GM19193 (cell line): Measurements from ENCODE around the gene PRMT6.

Experiments
- POLR2A ChIP-seq: IDR thresholded peaks from 4 replicates; pipeline ENCODE4 v1.6.1; 2011; ENCODE audit not compliant: insufficient read depth, insufficient read length; ENCODE audit errors: extremely low read depth

The PRMT6 gene

DNA sequence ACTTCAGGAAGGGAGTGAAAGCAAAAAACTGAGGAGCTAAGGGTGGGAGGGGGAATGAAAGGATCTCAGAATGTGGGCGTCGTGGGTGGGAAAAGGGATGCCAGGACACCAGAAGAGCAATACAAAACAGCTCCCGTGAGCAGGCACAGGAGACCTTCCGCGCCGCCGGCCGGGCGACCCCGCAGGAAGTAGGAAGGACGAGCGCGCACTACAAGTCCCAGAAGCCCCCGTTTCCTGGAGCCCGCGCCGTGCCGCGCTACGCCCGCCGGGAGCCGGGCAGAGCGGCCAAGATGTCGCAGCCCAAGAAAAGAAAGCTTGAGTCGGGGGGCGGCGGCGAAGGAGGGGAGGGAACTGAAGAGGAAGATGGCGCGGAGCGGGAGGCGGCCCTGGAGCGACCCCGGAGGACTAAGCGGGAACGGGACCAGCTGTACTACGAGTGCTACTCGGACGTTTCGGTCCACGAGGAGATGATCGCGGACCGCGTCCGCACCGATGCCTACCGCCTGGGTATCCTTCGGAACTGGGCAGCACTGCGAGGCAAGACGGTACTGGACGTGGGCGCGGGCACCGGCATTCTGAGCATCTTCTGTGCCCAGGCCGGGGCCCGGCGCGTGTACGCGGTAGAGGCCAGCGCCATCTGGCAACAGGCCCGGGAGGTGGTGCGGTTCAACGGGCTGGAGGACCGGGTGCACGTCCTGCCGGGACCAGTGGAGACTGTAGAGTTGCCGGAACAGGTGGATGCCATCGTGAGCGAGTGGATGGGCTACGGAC is at the start of gene PRMT6:
TSS of gene PRMT6 (plus strand) at position 249 of the 771 bp plus-strand sequence. CDS start at position 291, 42 bp downstream.
- TF ChIP-seq POLR2A: peak; percentile 77

GRCh38 chr1:107009281-107009680 is 47.2 kb upstream of the PRMT6 start:
- TF ChIP-seq POLR2A: no peak

DNA sequence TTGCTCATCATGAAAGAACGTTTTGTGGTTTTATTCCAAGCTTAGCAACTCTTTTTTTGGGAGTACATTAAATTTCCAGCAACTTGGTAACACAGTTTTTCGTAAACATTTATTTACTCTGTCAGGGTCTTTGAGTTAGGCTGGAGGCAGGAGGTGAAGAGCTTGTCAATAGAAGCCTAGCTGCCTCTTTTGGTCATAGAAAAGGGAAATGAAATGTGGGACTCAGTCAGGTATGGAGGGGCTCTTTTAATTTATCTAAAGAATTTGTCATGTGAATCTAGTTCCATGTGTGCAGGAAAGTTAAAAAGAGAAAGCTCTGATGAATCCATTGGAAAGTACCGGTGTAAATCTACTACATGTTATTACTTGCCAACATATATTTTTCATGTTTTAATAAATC is 45.9 kb upstream of the PRMT6 start:
- no peak for TF ChIP-seq POLR2A

DNA sequence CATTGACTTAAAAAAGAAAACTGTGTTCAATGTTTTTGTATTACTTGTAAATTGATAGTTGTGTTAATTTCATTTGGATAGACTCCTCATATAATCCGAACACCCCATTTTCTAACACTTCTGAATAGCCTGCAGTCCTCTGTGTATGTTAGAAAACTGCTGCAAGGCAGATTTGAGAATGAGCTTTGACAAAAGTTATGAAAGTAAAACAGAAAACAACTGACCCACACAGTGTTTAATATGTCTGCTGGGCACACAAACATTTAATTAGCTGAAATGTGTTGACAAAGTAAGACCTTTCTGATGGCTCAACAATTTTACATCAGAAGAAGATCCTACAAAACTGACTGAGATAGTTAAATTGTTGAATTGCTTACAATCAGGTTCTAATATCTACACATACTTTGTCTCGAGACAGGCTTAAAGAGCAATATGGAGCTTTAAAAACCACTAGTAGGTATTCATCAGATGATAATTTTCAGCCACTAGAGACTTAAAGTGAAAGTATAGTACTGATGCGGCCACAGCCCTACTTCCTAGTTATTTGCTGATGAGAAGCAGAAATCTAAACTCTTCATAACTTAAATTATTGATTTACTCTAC is 40.0 kb upstream of the PRMT6 start:
- TF ChIP-seq POLR2A: no peak

GRCh38 chr1:107018445-107018844 is 38.0 kb upstream of the PRMT6 start:
- no peak for TF ChIP-seq POLR2A

GRCh38 chr1:107019166-107019565 is 37.3 kb upstream of the PRMT6 start:
- no peak for TF ChIP-seq POLR2A

DNA sequence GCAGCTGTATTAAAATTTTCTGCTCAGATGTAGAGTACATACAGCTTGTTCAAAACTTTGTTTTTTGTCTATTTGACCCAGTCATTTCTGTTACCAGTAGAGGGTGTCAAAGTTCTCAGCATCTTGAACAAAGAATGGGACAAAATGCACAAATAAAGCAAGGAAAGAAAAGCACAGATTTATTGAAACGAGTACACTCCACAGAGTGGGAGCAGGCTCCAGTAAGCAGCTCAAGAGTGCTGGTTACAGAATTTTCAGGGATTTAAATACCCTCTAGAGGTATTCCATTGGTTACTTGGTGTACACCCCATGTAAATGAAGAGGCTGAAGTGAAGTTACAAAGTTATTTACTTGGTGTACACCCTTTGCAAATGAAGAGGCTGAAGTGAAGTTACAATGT is 8.9 kb upstream of the PRMT6 start:
- TF ChIP-seq POLR2A: no peak

GRCh38 chr1:107048241-107048640 is 8.2 kb upstream of the PRMT6 start:
- no peak for TF ChIP-seq POLR2A

DNA sequence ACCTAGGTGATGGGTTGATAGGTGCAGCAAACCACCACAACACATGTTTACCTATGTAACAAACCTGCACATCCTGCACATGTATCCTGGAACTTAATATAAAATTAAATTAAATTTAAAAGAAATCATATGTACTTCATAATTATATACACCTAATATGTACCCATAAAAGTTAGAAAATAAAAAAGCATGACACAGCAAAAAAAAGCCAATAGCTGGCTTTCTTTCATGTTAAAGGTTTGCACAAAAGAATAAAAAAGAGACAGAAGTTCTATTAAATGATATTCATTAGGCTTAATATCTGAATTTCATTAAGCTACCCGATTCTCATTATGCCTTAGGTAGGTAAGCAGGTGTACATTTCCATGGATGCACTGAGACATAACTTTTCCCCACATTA is 5.2 kb upstream of the PRMT6 start:
- TF ChIP-seq POLR2A: no peak

- TF ChIP-seq POLR2A: peak; percentile 30
Measured at GRCh38 chr1:107057197-107058133, 991 bp downstream of the PRMT6 start.

DNA sequence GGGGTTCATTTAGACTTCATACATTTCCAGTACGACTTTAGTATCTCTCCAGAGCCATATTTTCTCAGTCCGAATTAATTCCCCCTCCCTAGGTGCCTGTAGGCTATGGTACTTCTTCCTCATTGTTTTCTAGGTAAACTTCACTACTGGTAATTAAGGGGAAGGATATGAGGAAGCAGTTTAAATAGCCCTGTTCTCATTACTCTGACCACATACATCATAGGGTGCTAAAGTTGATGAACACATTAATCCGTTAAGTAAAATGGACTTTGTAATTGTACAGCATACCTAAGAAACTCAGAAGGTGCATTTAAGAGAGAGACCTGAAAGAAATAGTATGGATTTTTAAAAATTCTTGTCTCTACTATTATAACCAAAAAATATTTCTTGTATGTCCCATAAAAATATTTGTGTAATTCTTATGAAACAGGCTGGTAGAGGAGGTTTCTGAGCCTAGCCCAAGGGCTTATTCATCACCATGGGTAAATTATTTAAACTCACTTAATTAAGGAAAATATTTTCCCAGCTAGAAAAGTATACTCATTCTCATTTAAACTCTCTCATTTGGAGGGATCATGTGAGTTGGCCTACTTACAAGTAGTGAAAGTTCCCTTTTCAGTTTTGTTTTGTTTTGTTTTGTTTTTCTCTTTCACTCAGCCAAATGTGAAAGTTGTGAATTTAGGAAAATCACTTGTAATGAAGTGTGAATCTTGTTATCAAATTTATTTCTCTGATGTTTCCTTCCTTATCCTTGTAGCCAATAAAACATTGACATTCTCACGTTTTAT is 2.0 kb downstream of the PRMT6 start:
- TF ChIP-seq POLR2A: no peak

- TF ChIP-seq POLR2A: no peak
Measured at GRCh38 chr1:107061886-107062285, 5.4 kb downstream of the PRMT6 start.

GRCh38 chr1:107073493-107073892 is 17.0 kb downstream of the PRMT6 start:
- TF ChIP-seq POLR2A: no peak

GRCh38 chr1:107076841-107077240 is 20.4 kb downstream of the PRMT6 start:
- TF ChIP-seq POLR2A: no peak

DNA sequence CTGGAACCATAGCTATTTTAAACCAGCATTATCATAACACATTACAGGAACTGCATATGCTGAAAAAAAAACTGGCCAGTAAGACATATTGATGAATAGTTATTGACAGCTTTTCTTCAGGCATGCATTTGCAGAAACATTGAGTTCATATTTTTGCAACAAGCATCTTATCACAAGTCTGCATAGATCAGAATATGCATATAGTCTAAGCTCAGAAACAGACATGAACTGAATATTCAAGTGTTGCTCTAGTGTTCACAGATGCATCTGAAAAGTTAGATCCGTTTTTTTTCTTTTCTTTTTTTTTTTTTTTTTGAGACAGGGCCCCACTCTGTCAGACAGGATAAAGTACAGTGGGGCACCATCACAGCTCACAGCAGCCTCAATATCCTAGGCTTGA is 22.8 kb downstream of the PRMT6 start:
- TF ChIP-seq POLR2A: no peak

GRCh38 chr1:107081102-107081501 is 24.6 kb downstream of the PRMT6 start:
- no peak for TF ChIP-seq POLR2A

- no peak for TF ChIP-seq POLR2A
Measured at GRCh38 chr1:107091418-107091817, 34.9 kb downstream of the PRMT6 start.
